IPS-15b (cell line): ENCODE data around the gene ZSCAN20.
A peak's percentile ranks its signal among the peaks of the same experiment; 100 is the strongest.

Experiments used
- H3K27me3 ChIP-seq: one replicate; pipeline ENCODE4 v1.6.1; 2013; ENCODE audit warnings: low read length; ENCODE audit not compliant: control insufficient read depth, insufficient read depth
- H3K36me3 ChIP-seq: one replicate; pipeline ENCODE4 v1.6.1; 2013; ENCODE audit warnings: low read length; ENCODE audit not compliant: control insufficient read depth, insufficient read depth
- H3K4me1 ChIP-seq: one replicate; pipeline ENCODE4 v1.6.1; 2013; ENCODE audit warnings: mild to moderate bottlenecking, low read length; ENCODE audit not compliant: control insufficient read depth, insufficient read depth
- H3K4me3 ChIP-seq: one replicate; pipeline ENCODE4 v1.5.1; 2013; ENCODE audit warnings: low read depth, low read length
- H3K9ac ChIP-seq: one replicate; pipeline ENCODE4 v1.6.1; 2013; ENCODE audit warnings: low read depth, mild to moderate bottlenecking, low read length
- H3K9me3 ChIP-seq: one replicate; pipeline ENCODE4 v1.6.1; 2013; ENCODE audit warnings: mild to moderate bottlenecking, low read length; ENCODE audit not compliant: control insufficient read depth, insufficient read depth

Gene ZSCAN20

GRCh38 chr1:33472269-33472980 lies at the start of gene ZSCAN20:
Gene ZSCAN20, plus strand, starts transcription at chr1:33472645. Its CDS starts 6,644 bp downstream, at chr1:33479289.
- Histone ChIP-seq H3K9ac (peak within 1 kb of the TSS; percentile 32), H3K36me3 (no peaks in the 10 kb centered on the region), H3K4me1 (no peaks in the 10 kb centered on the region), H3K9me3 (no peaks in the 10 kb centered on the region), H3K4me3 (peak within 1 kb of the TSS; percentile 76), H3K27me3 (no peaks in the 10 kb centered on the region)

DNA sequence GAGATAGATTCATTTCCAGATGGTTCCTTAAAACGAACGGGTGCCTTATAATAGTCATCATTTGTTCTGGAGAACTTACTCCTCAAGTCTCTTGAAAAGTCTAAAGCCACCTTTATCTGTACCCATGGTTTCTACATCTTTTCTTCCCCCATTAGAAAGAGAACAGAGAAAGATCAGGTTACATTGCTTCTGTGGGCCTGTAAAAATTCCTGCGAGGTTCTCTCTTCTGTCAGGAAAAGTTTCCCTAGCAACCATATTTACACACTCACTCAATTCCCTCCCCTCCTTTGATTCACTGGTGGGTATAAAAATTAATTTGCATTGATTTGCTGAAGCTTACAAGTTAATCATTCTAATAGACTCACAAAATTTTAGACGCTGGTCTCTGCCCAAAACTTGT lies 48.2 kb upstream of the ZSCAN20 start:
- Histone ChIP-seq H3K4me1 (peaks cover 4% of the 10 kb centered on the region), H3K36me3 (no peaks in the 10 kb centered on the region), H3K27me3 (peaks cover 21% of the 10 kb centered on the region), H3K9me3 (no peaks in the 10 kb centered on the region), H3K4me3 (no peak overlapping the region), H3K9ac (no peak overlapping the region)

- Histone ChIP-seq H3K9me3 (no peaks in the 10 kb centered on the region), H3K9ac (no peak overlapping the region), H3K27me3 (peaks cover 25% of the 10 kb centered on the region), H3K36me3 (no peaks in the 10 kb centered on the region), H3K4me3 (no peak overlapping the region), H3K4me1 (peaks cover 8% of the 10 kb centered on the region)
Observed at GRCh38 chr1:33424610-33425009, 47.8 kb upstream of the ZSCAN20 start.

DNA sequence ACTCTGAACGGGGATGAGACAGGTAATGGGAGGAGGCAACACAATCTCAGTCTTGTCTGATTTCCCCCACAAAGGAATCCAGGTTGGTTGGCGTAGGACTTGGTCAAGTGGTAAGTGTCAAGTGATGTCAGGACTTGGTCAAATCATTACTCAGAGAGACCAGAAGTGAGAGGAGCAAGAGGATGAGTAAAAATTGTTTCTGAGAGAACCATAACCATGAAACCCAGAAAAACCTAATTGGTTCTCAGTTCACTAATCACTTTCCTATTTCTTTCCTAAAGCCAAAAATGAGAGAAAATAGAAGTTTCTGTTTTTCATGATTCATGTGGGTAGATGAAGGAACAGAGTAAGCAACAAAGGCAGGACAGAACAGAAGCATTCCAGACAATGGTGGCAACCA lies 46.5 kb upstream of the ZSCAN20 start:
- Histone ChIP-seq H3K27me3 (peaks cover 31% of the 10 kb centered on the region), H3K36me3 (no peaks in the 10 kb centered on the region), H3K4me1 (peaks cover 12% of the 10 kb centered on the region), H3K9me3 (no peaks in the 10 kb centered on the region), H3K4me3 (no peak overlapping the region), H3K9ac (no peak overlapping the region)

GRCh38 chr1:33426916-33427315 lies 45.5 kb upstream of the ZSCAN20 start:
- no peak overlapping the region for H3K9ac ChIP-seq
- peaks cover 39% of the 10 kb centered on the region for H3K27me3 ChIP-seq
- no peaks in the 10 kb centered on the region for H3K36me3 ChIP-seq
- no peaks in the 10 kb centered on the region for H3K9me3 ChIP-seq
- no peak overlapping the region for H3K4me3 ChIP-seq
- peaks cover 12% of the 10 kb centered on the region for H3K4me1 ChIP-seq

DNA sequence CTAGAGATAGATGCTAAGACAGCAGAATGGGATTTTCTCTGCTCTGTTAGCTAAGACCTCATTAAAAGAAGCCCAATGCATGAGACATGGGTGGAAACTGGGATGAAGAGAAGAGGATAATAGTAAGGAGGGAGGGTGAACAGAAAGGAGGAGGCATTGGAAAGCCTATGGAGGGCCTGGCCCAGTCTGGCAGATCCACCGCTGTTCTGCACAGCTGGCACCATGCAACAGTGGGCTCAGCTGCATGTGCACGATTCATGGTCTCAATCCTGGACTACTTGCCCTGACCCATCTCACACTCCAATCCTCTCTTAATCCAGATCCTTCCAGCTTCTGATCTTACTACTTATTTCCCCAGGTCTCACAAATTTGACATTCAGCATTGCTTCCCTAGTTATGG lies 43.8 kb upstream of the ZSCAN20 start:
- Histone ChIP-seq H3K9me3 (no peaks in the 10 kb centered on the region), H3K27me3 (peaks cover 41% of the 10 kb centered on the region), H3K4me3 (no peak overlapping the region), H3K9ac (no peak overlapping the region), H3K4me1 (peaks cover 12% of the 10 kb centered on the region), H3K36me3 (no peaks in the 10 kb centered on the region)

- peaks cover 12% of the 10 kb centered on the region for H3K4me1 ChIP-seq
- H3K27me3 ChIP-seq = peaks cover 41% of the 10 kb centered on the region
- no peaks in the 10 kb centered on the region for H3K9me3 ChIP-seq
- no peak overlapping the region for H3K9ac ChIP-seq
- H3K4me3 ChIP-seq = peak overlapping the region; percentile 61
- H3K36me3 ChIP-seq = no peaks in the 10 kb centered on the region
Observed at GRCh38 chr1:33429332-33429731, 43.1 kb upstream of the ZSCAN20 start.

DNA sequence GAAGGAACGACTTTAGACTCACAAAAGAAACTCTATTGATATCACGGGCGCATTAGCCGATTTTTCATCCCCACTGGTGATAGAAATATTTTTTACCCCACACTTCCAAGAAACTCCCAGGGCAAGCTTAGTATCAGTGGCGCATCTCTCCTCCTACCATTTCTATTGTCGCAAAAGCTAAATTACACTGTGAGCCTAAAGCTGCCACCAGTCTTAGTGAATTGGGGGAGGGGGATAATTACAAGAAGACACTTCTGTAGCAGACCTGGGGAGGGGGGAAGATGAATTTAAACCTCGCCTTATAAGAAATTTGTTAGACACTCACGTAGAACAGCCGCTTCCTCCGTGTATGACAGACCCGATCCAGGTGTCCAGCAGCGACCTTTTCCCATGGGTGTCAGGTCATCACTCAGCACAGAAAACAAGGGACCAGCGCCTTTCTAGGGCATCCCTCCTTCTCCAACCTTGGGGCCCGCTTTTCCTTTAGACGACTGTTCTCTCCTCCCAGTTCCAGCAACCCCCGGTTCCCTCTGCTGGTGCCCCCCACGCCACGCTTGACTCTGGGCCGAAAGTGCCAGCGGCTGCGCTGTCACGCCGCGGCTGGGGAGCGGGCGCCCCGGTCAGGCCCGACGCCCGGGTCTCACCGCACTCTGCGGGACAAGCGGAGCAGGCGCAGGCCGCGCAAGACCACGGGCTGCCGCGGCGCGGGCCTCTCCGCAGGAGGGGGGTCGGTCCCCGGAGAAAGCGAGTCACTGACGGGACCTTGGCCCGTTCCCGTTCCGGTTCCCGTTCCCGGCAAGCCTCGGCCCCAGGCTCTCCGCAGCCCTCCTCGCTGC lies 42.4 kb upstream of the ZSCAN20 start:
- H3K9me3 ChIP-seq = no peaks in the 10 kb centered on the region
- H3K36me3 ChIP-seq = no peaks in the 10 kb centered on the region
- peaks cover 41% of the 10 kb centered on the region for H3K27me3 ChIP-seq
- H3K4me1 ChIP-seq = peaks cover 12% of the 10 kb centered on the region
- no peak overlapping the region for H3K9ac ChIP-seq
- peak overlapping the region; percentile 61 for H3K4me3 ChIP-seq

- Histone ChIP-seq H3K36me3 (no peaks in the 10 kb centered on the region), H3K4me1 (peaks cover 12% of the 10 kb centered on the region), H3K9me3 (no peaks in the 10 kb centered on the region), H3K27me3 (peaks cover 41% of the 10 kb centered on the region), H3K9ac (no peak within 1 kb of the TSS), H3K4me3 (peak within 1 kb of the TSS; percentile 61)
Observed at GRCh38 chr1:33430692-33431593, 41.5 kb upstream of the ZSCAN20 start, which contains the start of gene PHC2. Gene PHC2, minus strand, starts transcription at chr1:33431095. Its CDS starts 55,556 bp downstream, at chr1:33375539.

DNA sequence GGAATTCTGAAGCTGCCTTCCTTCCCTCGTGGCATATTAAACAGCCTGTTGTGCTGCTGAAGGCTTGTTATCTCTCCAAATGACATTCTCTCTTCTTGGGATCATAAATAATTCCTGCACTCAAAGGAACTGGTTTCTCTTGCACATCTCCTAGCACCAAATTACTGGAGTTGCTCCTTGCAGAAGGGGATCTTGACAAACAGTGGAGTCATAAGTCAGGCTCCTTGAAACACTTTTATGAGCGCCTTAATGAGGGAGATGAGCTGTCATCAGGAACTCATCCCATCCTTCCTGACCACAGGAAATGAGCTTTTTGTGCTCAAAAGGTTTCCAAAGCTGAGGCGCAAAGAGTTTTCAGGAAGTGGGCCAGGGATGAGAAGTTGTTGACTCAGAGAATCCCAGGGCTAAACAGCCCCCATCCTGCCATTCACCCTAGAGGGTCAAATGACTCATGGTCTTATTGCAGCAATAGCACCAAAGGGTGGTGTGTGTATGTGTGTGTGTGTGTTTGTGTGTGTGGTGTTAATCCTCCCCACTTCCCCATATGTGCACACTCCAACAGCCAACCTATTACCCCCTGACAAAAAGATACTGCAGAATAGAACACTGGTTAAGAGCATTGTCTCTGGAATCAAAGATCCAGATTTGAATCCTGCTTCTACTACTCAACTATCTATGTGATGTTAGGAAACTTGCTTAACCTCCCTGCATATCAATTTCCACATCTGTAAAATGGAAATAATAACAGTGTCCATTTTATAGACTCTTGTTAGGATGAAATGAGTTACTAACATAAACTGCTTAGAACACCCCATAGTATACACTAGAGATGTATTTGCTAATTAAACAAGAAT lies 38.7 kb upstream of the ZSCAN20 start:
- H3K9ac ChIP-seq = no peak overlapping the region
- H3K9me3 ChIP-seq = no peaks in the 10 kb centered on the region
- no peaks in the 10 kb centered on the region for H3K36me3 ChIP-seq
- no peak overlapping the region for H3K4me3 ChIP-seq
- peaks cover 26% of the 10 kb centered on the region for H3K27me3 ChIP-seq
- peaks cover 12% of the 10 kb centered on the region for H3K4me1 ChIP-seq

GRCh38 chr1:33434363-33434750 lies 38.1 kb upstream of the ZSCAN20 start:
- H3K9ac ChIP-seq = no peak overlapping the region
- H3K36me3 ChIP-seq = no peaks in the 10 kb centered on the region
- no peaks in the 10 kb centered on the region for H3K9me3 ChIP-seq
- peaks cover 20% of the 10 kb centered on the region for H3K27me3 ChIP-seq
- H3K4me3 ChIP-seq = no peak overlapping the region
- H3K4me1 ChIP-seq = peaks cover 7% of the 10 kb centered on the region
